HL-60/S4 (cell line): ENCODE data around the gene ZBTB21.

Experiments
- in situ Hi-C: fragments of 300-500 bp; cut with MboI; formaldehyde crosslinking; loops from 2 replicates; pipeline ENCODE4 v1.14.3; 2022; ENCODE audit warnings: low sequenced_read_pairs

The ZBTB21 gene

GRCh38 chr21:42040411-42041180 is 30.4 kb upstream of the ZBTB21 start:
- in situ Hi-C loops = no loop called here

GRCh38 chr21:42039911-42040351 is 29.8 kb upstream of the ZBTB21 start:
- in situ Hi-C loops = no loop called here

GRCh38 chr21:42039470-42039901 is 29.3 kb upstream of the ZBTB21 start:
- in situ Hi-C loops = no loop called here

- in situ Hi-C loops = no loop called here
These were observed 28.8 kb upstream of the ZBTB21 start for GRCh38 chr21:42038826-42039425.

- in situ Hi-C loops = no loop called here
These were observed 28.2 kb upstream of the ZBTB21 start for GRCh38 chr21:42038393-42038792.

GRCh38 chr21:42037943-42038342 is 27.8 kb upstream of the ZBTB21 start:
- in situ Hi-C loops = no loop called here

GRCh38 chr21:42037516-42037915 is 27.4 kb upstream of the ZBTB21 start:
- in situ Hi-C loops = no loop called here

GRCh38 chr21:42036313-42036712 is 26.2 kb upstream of the ZBTB21 start:
- in situ Hi-C loops = no loop called here

GRCh38 chr21:42032968-42033367 is 22.8 kb upstream of the ZBTB21 start:
- in situ Hi-C loops = no loop called here

- in situ Hi-C loops = no loop called here
These were observed 22.1 kb upstream of the ZBTB21 start for GRCh38 chr21:42032266-42032665.

- in situ Hi-C loops = no loop called here
These were observed 21.7 kb upstream of the ZBTB21 start for GRCh38 chr21:42031816-42032215.

GRCh38 chr21:42031241-42031640 is 21.1 kb upstream of the ZBTB21 start:
- in situ Hi-C loops = no loop called here

GRCh38 chr21:42030311-42030710 is 20.2 kb upstream of the ZBTB21 start:
- in situ Hi-C loops = no loop called here

- in situ Hi-C loops = no loop called here
These were observed 18.7 kb upstream of the ZBTB21 start for GRCh38 chr21:42028766-42029425.

GRCh38 chr21:42027822-42028765 is 17.9 kb upstream of the ZBTB21 start:
- in situ Hi-C loops = no loop called here

GRCh38 chr21:42027085-42027821 is 17.1 kb upstream of the ZBTB21 start:
- in situ Hi-C loops = no loop called here

GRCh38 chr21:42026082-42026435 is 15.9 kb upstream of the ZBTB21 start:
- in situ Hi-C loops = no loop called here

GRCh38 chr21:42025376-42026081 is 15.4 kb upstream of the ZBTB21 start:
- in situ Hi-C loops = no loop called here

GRCh38 chr21:42022906-42023305 is 12.7 kb upstream of the ZBTB21 start:
- in situ Hi-C loops = no loop called here

GRCh38 chr21:42022091-42022430 is 11.9 kb upstream of the ZBTB21 start:
- in situ Hi-C loops = no loop called here
